HG02970 (cell line): ENCODE measurements around the gene UBE3B.

ENCODE experiments used
- ATAC-seq: cut with Tn5 transposase; IDR thresholded peaks from one replicate; pipeline ENCODE4 v1.9.1; 2021; ENCODE audit warnings: mild to moderate bottlenecking, moderate library complexity, moderate number of reproducible peaks; ENCODE audit not compliant: unreplicated experiment, low FRiP score

The UBE3B gene

GRCh38 chr12:109566424-109566823, 89.0 kb downstream of the UBE3B start:
- ATAC-seq, result no peak

- no peak for ATAC-seq
Observed at GRCh38 chr12:109567296-109567695, 89.9 kb downstream of the UBE3B start.

GRCh38 chr12:109567967-109568366, 90.5 kb downstream of the UBE3B start:
- ATAC-seq, result no peak

GRCh38 chr12:109568486-109568885, 91.1 kb downstream of the UBE3B start:
- ATAC-seq, result no peak

- no peak for ATAC-seq
Observed at GRCh38 chr12:109571773-109572505, 94.5 kb downstream of the UBE3B start.

- no peak for ATAC-seq
Observed at GRCh38 chr12:109572506-109572845, 95.0 kb downstream of the UBE3B start.

GRCh38 chr12:109573029-109573913, 95.8 kb downstream of the UBE3B start, which contains the start of the genes MMAB and MVK:
Gene MMAB, minus strand, starts transcription at chr12:109573504. Its CDS starts 24 bp downstream, at chr12:109573480.
Gene MVK, plus strand, starts transcription at chr12:109573794. Its CDS starts 1,029 bp downstream, at chr12:109574823.
- peak; percentile 93 for ATAC-seq

- ATAC-seq, result no peak
Observed at GRCh38 chr12:109573914-109574244, 96.4 kb downstream of the UBE3B start.

- no peak for ATAC-seq
Observed at GRCh38 chr12:109575683-109576082, 98.2 kb downstream of the UBE3B start.

- ATAC-seq, result no peak
Observed at GRCh38 chr12:109577311-109577710, 99.9 kb downstream of the UBE3B start.

- no peak for ATAC-seq
Observed at GRCh38 chr12:109578330-109578927, 101.0 kb downstream of the UBE3B start.

GRCh38 chr12:109579639-109580038, 102.2 kb downstream of the UBE3B start:
- no peak for ATAC-seq

GRCh38 chr12:109580272-109580671, 102.8 kb downstream of the UBE3B start:
- no peak for ATAC-seq

- ATAC-seq, result no peak
Observed at GRCh38 chr12:109580684-109581333, 103.4 kb downstream of the UBE3B start.

- ATAC-seq, result no peak
Observed at GRCh38 chr12:109581334-109581691, 103.9 kb downstream of the UBE3B start.

GRCh38 chr12:109581856-109582255, 104.4 kb downstream of the UBE3B start:
- ATAC-seq, result no peak

- no peak for ATAC-seq
Observed at GRCh38 chr12:109582636-109583035, 105.2 kb downstream of the UBE3B start.

GRCh38 chr12:109583733-109584132, 106.3 kb downstream of the UBE3B start:
- no peak for ATAC-seq
